ENCODE data around the gene ARSA. TPM values are rescaled to one million over a fixed set of nuclear protein-coding genes. Genes with fewer than 3 reads are reported as not detected.

Gene ARSA
- total RNA-seq, result 25.0 TPM in 2 replicates

DNA sequence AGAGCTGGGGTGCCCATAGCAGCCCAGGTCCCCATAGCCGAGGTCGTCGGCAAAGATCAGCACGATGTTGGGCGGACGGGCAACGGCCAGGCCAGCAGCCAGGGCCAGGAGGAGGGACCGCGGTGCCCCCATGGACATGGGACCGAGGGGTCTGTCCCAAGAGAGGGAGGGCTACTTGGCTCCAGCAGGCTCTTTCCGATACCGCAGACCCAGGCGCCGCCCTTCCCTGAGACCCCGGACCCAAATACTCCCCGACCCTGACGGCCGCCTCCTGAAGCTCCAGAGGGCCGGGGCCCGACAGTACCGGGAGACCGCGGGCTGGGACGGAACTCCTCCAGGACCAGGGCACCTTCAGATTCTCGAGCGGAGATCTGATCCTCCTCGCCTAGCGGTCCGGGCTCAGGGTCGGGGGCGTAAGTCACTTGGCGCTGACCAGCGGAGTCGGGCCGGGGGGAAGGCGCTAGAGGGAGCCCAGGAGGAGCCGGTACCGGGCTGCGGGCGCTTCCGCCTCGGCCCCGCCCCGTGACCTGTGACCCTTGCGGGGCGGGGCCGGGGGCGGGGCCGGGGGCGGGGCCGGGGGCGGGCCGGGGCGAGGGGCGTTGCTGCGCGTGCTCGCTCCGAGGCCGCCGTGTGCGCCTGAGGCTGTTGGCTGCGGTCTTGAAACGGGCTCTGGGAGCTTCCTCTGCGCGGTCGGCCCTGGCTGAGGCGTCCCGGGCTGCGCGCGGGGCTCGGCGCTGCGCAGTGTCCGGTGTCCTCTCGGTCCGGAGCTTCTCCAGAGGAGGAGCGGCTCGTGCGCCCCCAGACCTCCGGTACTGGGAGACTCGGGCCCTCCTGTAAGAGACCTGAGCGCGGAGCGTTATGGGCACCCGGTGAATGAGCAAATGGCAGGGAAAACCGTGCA lies at the start of gene ARSA:
TSS of gene ARSA (minus strand) at position 511 of the 901 bp plus-strand sequence. CDS start at position 138, 373 bp downstream.
- Mint-ChIP-seq H3K4me1 (ENCODE audit: low read depth) (peaks cover 15% of the 10 kb centered on the region), H3K36me3 (ENCODE audit: low read depth) (no peaks in the 10 kb centered on the region), H3K27me3 (ENCODE audit: low read depth) (no peaks in the 10 kb centered on the region), H3K9me3 (no peaks in the 10 kb centered on the region), H3K4me3 (ENCODE audit: low read depth) (peak within 1 kb of the TSS; percentile 92), H3K27ac (peak within 1 kb of the TSS; percentile 53)
- intact Hi-C loops (cut with micrococcal nuclease), result loop anchor here (5.0 kb wide), 1 partner anchor 64 kb away; no protein-coding TSS in a partner anchor
- peak; percentile 77 for DNase-seq (ENCODE audit: low spot score)

DNA sequence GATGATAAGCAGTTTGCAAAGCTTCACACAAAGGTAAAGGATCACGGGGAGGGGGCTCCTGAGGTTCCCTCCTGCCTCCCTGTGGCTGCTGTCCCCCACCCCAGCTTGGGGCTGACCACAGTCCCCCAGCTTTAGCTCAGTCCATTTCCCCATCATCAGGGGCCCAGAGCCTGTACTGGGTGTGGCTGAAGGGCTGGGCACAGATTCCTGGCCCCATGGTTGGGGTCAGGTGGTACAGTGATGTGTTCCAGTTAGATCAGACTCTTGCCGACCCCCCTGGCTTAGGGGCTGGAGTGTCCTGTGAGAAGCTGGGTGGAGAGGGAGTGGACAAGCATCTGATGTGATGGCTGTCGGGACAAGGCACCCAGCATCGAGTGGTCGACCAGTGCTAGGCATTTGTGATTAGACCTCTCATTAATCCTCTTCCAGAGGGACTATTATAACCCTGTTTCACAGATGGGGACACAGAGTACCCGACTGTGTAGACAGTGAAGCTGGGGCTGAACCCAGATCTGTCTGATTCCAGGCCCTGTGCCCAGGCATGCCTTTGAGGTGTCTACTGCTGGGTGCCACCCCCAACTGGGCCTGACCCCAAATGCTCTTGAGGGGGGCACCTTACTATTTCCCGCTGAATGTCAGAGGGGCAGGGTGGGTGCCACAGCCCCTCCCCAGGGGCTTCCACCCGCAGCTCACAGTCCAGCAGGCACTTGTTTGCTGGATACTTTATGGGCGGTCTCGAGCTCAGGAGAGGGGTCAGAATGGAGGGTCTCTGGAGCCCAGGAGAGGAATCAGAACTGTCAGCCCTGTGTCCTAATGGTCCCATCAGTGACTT lies 48.9 kb upstream of the ARSA start:
- H3K4me3 Mint-ChIP-seq (ENCODE audit: low read depth), result no peak overlapping the region
- H3K36me3 Mint-ChIP-seq (ENCODE audit: low read depth), result no peaks in the 10 kb centered on the region
- no peak overlapping the region for H3K27ac Mint-ChIP-seq
- intact Hi-C loops (cut with micrococcal nuclease), result no loop called here
- peaks cover 29% of the 10 kb centered on the region for H3K27me3 Mint-ChIP-seq (ENCODE audit: low read depth)
- H3K4me1 Mint-ChIP-seq (ENCODE audit: low read depth), result peaks cover 3% of the 10 kb centered on the region
- peaks cover 5% of the 10 kb centered on the region for H3K9me3 Mint-ChIP-seq
- DNase-seq (ENCODE audit: low spot score), result no peak

DNA sequence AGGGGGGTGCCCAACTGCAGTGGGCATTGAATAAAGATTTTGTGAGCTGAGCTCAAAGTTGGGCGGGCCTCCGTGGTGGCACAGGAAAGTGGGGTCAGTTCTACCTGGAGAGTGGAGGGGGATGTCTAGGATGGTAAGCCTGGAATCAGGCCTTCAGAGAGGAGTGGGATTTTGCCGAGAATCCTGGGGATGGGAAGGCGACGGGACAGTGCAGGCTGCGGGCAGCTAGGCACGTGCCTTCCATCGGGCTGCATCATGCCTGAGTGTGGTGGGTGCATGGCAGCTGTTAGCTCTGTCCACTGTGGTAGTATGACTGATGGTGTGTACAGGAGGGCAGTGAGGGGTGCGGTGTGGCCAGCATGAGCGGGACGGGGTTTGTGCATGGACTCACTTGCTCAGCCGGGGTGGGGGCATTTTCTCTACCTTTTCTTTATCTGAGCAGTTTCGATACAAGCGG lies 48.3 kb upstream of the ARSA start:
- intact Hi-C loops (cut with micrococcal nuclease), result no loop called here

GRCh38 chr22:50675553-50676179 lies 47.7 kb upstream of the ARSA start:
- intact Hi-C loops (cut with micrococcal nuclease), result no loop called here
- Mint-ChIP-seq H3K36me3 (ENCODE audit: low read depth) (no peaks in the 10 kb centered on the region), H3K27ac (no peak overlapping the region), H3K9me3 (no peaks in the 10 kb centered on the region), H3K4me1 (ENCODE audit: low read depth) (peaks cover 3% of the 10 kb centered on the region), H3K4me3 (ENCODE audit: low read depth) (peak overlapping the region; percentile 30), H3K27me3 (ENCODE audit: low read depth) (peaks cover 41% of the 10 kb centered on the region)
- no peak for DNase-seq (ENCODE audit: low spot score)

More for the DNA sequence above, 48.3 kb upstream of the ARSA start:
- Mint-ChIP-seq H3K4me3 (ENCODE audit: low read depth) (no peak overlapping the region), H3K27ac (no peak overlapping the region), H3K4me1 (ENCODE audit: low read depth) (peaks cover 3% of the 10 kb centered on the region), H3K27me3 (ENCODE audit: low read depth) (peaks cover 35% of the 10 kb centered on the region), H3K9me3 (peaks cover 3% of the 10 kb centered on the region), H3K36me3 (ENCODE audit: low read depth) (no peaks in the 10 kb centered on the region)
- no peak for DNase-seq (ENCODE audit: low spot score)

DNA sequence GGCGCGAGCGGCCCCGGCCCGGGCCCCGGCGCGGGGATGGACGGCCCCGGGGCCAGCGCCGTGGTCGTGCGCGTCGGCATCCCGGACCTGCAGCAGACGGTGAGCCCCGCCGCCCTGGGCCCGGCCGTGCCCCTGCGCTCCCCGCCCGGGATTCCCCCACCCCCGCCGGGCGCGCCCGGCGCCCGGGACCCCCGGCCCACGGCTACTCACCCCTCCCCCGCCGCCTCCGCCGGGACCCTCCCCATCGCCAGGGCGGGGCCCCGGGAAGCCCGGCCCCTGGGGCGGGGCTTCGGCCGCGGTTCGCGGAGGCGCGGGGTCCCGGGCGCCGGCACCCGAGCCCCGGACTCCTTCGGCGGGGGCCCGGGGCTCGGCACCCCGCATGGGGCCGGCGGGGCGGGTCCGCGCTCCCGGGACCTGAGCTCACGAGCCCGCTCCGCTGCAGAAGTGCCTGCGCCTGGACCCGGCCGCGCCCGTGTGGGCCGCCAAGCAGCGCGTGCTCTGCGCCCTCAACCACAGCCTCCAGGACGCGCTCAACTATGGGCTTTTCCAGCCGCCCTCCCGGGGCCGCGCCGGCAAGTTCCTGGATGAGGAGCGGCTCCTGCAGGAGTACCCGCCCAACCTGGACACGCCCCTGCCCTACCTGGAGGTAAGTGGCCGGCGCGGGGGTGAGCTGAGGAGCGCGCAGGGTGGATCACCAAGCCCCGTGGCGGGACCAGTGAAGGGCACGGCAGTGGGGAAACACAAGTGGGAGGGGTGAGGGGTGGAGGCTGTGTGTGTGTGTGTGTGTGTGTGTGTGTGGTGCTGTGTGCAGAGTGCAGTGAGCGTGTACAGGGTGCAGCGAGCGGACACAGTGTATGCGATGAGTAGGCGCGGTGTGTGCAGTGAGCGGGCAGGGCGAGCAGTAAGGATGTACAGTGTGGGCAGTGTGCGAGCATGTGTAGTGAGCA lies 46.9 kb upstream of the ARSA start:
- H3K4me1 Mint-ChIP-seq (ENCODE audit: low read depth), result peaks cover 3% of the 10 kb centered on the region
- H3K27me3 Mint-ChIP-seq (ENCODE audit: low read depth), result peaks cover 45% of the 10 kb centered on the region
- intact Hi-C loops (cut with micrococcal nuclease), result no loop called here
- peak overlapping the region; percentile 30 for H3K4me3 Mint-ChIP-seq (ENCODE audit: low read depth)
- H3K9me3 Mint-ChIP-seq, result no peaks in the 10 kb centered on the region
- H3K27ac Mint-ChIP-seq, result no peak overlapping the region
- H3K36me3 Mint-ChIP-seq (ENCODE audit: low read depth), result no peaks in the 10 kb centered on the region
- no peak for DNase-seq (ENCODE audit: low spot score)

DNA sequence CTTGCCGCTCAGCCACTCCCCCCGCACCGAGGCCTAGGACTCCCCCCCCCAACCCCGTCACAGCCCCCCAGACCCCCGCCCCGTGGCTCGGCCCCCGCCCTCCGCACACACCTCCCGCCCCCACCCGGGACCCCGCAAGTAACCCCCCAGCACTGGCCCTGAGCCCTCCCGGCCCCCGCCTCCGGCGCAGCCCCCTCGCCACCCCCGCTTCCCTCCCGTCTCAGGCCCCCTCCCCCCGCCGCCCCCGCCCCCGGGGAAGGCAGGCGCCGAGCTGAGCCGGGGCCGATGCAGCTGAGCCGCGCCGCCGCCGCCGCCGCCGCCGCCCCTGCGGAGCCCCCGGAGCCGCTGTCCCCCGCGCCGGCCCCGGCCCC lies 46.2 kb upstream of the ARSA start:
- H3K36me3 Mint-ChIP-seq (ENCODE audit: low read depth), result no peaks in the 10 kb centered on the region
- no peak overlapping the region for H3K27ac Mint-ChIP-seq
- H3K9me3 Mint-ChIP-seq, result no peaks in the 10 kb centered on the region
- peaks cover 3% of the 10 kb centered on the region for H3K4me1 Mint-ChIP-seq (ENCODE audit: low read depth)
- no peak for DNase-seq (ENCODE audit: low spot score)
- H3K4me3 Mint-ChIP-seq (ENCODE audit: low read depth), result no peak overlapping the region
- peaks cover 46% of the 10 kb centered on the region for H3K27me3 Mint-ChIP-seq (ENCODE audit: low read depth)
- intact Hi-C loops (cut with micrococcal nuclease), result no loop called here

GRCh38 chr22:50673231-50674129 lies 45.5 kb upstream of the ARSA start:
- Mint-ChIP-seq H3K4me3 (ENCODE audit: low read depth) (peak overlapping the region; percentile 22), H3K27me3 (ENCODE audit: low read depth) (peaks cover 49% of the 10 kb centered on the region), H3K36me3 (ENCODE audit: low read depth) (no peaks in the 10 kb centered on the region), H3K9me3 (no peaks in the 10 kb centered on the region), H3K27ac (no peak overlapping the region), H3K4me1 (ENCODE audit: low read depth) (peaks cover 3% of the 10 kb centered on the region)
- no peak for DNase-seq (ENCODE audit: low spot score)
- intact Hi-C loops (cut with micrococcal nuclease), result no loop called here

DNA sequence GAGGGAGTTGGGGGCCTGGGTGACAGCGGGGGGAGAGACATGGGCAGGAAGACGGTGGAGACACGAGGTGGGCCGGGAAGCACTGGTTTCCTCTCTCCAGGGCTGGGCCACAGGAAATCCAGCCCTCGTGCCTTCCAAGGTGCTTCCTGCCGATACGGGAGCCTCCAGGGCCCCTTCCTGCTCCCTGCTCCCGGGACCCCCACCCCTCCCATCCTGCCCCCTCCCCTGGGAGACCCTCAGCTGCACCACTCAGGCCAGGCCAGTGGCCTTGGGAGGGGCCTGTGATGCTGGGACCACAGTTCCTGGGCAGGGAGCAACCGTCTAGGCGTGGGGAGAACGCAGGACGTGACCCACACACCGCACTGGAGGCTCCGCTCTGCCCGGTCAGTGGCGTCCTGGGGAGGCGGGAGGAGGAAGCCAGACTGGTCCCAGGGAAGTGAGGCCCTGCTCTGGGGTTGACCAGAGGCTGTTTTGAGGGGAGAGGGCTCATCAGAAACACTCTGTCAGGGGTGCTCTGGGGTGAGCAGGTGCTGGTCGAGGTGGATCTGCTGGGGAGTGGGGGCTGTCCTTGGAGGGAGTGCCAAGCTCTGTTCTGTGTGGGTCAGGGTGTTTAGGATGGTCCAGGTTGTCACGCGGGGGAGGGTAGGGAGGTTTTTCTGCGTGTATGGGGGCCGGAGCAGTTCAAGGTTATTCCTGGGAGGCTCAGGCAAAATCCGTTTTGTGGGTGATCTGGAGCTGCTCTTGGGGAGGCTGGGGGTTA lies 44.7 kb upstream of the ARSA start, which contains the start of gene SHANK3:
TSS of gene SHANK3 (plus strand) at position 353 of the 760 bp plus-strand sequence.
- peaks cover 54% of the 10 kb centered on the region for H3K27me3 Mint-ChIP-seq (ENCODE audit: low read depth)
- H3K36me3 Mint-ChIP-seq (ENCODE audit: low read depth), result no peaks in the 10 kb centered on the region
- H3K4me1 Mint-ChIP-seq (ENCODE audit: low read depth), result peaks cover 3% of the 10 kb centered on the region
- H3K27ac Mint-ChIP-seq, result no peak within 1 kb of the TSS
- peak within 1 kb of the TSS; percentile 22 for H3K4me3 Mint-ChIP-seq (ENCODE audit: low read depth)
- intact Hi-C loops (cut with micrococcal nuclease), result no loop called here
- DNase-seq (ENCODE audit: low spot score), result no peak
- H3K9me3 Mint-ChIP-seq, result no peaks in the 10 kb centered on the region

GRCh38 chr22:50672041-50672440 lies 44.1 kb upstream of the ARSA start:
- no peak for DNase-seq (ENCODE audit: low spot score)
- Mint-ChIP-seq H3K27ac (no peak overlapping the region), H3K4me1 (ENCODE audit: low read depth) (peaks cover 3% of the 10 kb centered on the region), H3K4me3 (ENCODE audit: low read depth) (no peak overlapping the region), H3K27me3 (ENCODE audit: low read depth) (peaks cover 53% of the 10 kb centered on the region), H3K9me3 (no peaks in the 10 kb centered on the region), H3K36me3 (ENCODE audit: low read depth) (no peaks in the 10 kb centered on the region)
- intact Hi-C loops (cut with micrococcal nuclease), result no loop called here

DNA sequence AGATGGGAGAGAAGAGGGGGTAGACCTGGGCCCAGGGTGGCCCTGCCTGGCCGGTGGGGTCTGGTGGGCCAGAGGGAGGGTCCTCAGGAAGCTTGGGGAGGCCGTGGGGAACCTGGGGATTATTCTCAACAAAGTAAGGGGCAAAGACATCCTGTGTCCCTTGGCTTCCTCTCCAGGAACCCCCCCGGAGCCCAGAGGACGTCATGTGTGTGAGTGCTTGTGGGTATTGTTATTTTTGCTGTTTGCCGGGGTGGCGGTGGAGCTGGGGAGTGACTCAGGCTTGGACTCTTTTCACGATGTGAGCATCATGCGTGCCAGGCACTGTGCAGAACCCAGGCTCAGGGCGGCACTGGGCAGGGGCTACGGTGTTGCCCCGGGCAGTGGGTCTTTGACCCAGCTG lies 43.7 kb upstream of the ARSA start:
- Mint-ChIP-seq H3K4me3 (ENCODE audit: low read depth) (no peak overlapping the region), H3K9me3 (no peaks in the 10 kb centered on the region), H3K36me3 (ENCODE audit: low read depth) (no peaks in the 10 kb centered on the region), H3K27ac (no peak overlapping the region), H3K27me3 (ENCODE audit: low read depth) (peaks cover 55% of the 10 kb centered on the region), H3K4me1 (ENCODE audit: low read depth) (peaks cover 3% of the 10 kb centered on the region)
- no peak for DNase-seq (ENCODE audit: low spot score)
- intact Hi-C loops (cut with micrococcal nuclease), result no loop called here

All from activated T-helper 2 cell treated with anti-CD3 and anti-CD28 coated beads, Interferon-gamma antibody, Interleukin-2, Interleukin-4, amounts not matched to agents 10 μg/mL and 5 μg/mL and 100 μg/mL, durations not matched to agents 14 hours and 24 hours and 36 hours (primary cell).